ENCODE data around the gene TUBB4A.

The TUBB4A gene

DNA sequence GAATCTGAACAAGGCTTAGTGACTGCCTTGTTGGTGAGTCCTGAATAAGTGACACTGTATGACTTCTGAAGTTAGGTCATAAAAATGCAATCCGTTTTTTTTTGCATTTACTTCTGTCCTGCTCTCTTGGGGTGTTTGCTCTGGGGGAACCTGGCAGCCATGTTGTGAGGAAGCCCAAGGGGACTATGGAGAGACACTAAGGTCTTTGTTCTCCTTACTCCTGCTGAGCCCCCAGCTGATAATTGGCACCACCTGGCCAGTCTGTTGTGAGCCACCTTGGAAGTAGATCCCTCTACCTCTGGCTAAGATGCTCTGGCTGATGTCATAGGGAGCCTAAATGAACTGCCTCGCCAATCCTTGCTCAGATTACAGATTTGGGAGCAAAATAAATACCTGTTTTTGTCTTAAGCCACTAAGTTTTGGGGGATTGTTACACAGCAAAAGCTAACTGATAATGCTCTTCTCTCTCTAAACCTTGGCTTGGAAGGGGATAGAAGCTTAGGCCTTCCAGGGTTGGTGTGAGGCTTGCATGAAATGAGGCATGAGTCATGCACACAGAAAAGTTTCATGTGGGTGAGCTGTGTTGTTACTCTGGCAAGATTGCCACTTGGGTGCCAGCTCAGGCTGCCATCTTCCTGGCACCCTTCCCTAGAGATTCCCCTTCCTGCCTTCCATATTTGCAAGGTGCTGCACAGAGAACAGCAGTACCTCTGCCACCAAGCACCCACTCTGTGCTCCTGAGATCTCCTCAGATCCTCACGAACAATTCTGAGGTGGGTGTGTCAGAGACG is 10.1 kb downstream of the TUBB4A start:
- no peak for DNase-seq

DNA sequence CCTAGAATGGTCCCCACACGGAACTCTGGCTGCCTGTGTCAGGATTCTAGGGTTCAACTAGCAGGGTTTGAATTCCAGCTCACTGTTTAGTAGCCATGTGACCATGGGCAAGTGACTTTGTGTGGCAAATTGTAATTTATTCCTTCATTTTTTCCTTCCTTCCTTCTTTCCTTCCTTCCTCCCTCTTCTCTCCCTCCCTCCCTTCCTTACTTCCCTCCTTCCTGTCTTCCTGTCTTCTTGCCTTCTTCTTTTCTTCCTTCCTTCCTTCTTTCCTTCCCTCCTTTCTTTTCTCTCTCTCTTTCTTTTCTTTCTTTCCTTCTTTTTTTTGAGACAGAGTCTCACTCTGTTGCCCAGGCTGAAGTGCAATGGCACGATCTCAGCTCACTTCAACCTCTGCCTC is 12.0 kb downstream of the TUBB4A start:
- DNase-seq = no peak

DNA sequence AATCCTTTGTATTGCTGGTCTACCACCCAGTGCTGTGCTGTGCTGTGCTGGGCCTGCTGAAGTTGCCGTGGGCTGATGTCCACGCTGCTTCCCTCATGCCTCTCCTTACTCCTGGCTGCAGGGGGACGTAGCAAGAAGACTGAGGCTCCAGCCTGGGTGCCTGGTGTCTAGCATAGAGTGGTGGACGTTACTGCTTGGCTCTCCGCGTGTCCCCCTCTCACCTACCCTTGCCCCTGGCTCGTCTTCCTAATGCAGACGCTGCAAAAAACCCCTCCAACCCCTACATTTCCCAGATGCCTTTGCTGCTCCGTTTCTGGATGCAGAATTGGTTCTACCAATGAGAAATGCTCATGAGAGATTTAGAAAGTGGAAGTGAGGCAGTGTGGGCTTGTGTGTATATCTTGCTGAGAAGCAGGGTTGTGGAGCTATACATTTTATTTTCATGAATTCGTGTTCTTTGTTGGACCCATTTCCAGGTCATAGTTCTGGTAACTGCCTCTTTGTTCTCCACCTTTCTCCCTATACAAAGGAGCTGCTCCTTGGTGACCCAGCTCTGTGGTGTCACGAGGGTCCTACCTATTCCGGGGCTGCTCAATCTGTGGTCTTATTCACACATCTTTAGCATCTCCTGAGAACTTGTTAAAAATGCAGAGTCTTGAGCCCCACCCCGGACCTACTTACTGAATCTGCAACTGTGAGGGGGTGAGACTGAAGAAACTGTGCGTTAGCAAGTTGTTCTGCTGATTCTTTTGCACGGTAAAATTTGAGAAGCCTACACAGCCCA is 12.6 kb downstream of the TUBB4A start:
- no peak for DNase-seq

DNA sequence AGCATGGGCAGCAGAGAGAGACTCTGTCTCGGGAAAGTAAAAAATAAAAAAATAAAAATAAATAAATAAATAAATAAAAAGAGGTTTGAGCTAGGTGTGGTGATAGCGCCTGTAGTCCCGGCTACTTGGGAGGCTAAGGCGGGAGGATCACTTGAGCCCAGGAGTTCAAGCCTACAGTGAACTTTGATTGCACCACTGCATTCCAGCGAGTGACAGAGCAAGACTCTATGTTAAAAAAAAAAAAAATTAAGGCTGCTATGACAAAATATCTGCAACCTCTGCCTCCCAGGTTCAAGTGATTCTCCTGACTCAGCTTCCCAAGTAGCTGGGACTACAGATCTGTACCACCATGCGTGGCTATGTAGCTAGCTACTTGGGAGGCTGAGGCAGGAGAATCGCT is 17.3 kb downstream of the TUBB4A start:
- no peak for DNase-seq

DNA sequence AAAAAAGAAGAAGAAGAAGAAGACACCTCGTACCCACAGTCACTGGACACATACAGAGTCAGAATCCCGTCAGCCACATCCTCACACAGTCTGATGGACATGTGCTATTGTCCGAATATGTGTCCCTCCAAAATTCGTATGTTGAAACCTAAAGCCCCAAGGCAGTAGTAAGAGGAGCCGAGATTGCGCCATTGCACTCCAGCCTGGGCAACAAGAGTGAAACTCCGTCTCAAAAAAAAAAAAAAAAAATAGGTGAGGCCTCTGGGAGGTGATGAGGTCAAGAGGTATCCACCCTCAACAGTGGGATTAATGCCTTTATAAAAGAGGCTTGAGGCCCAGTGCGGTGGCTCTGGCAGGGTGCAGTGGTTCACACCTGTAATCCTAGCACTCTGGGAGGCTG is 17.9 kb downstream of the TUBB4A start:
- DNase-seq = no peak

DNA sequence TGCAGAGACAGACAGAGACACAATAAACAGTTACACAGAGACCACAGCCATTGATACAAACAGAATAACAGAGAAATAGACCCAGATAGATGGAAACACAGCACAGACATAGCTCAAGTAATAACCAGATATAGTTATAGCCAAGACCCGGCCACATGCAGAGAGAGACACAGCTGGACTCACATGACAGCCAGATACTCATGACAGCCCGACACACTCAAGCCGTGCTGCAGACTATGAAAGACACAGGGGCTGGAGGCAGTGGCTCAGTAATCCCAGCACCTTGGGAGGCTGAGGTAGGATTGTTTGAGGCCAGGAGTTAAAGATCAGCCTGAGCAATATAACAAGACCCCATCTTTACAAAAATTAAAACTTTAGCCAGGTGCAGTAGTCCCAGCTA is 18.9 kb downstream of the TUBB4A start:
- no peak for DNase-seq

DNA sequence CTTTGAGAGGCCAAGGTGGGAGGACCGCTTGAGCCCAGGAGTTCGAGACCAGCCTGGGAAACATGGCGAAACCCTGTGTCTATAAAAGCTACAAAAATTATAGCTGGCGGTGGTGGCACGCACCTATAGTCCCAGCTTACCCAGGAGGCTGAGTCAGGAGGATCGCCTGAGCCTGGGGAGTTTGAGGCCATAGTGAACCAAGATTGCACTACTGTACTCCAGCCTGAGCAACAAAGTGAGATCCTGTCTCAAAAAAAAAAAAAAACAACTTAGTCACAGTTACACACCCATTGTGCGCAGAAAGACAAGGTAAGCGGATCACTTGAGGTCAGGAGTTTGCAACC is 19.8 kb downstream of the TUBB4A start:
- no peak for DNase-seq

DNA sequence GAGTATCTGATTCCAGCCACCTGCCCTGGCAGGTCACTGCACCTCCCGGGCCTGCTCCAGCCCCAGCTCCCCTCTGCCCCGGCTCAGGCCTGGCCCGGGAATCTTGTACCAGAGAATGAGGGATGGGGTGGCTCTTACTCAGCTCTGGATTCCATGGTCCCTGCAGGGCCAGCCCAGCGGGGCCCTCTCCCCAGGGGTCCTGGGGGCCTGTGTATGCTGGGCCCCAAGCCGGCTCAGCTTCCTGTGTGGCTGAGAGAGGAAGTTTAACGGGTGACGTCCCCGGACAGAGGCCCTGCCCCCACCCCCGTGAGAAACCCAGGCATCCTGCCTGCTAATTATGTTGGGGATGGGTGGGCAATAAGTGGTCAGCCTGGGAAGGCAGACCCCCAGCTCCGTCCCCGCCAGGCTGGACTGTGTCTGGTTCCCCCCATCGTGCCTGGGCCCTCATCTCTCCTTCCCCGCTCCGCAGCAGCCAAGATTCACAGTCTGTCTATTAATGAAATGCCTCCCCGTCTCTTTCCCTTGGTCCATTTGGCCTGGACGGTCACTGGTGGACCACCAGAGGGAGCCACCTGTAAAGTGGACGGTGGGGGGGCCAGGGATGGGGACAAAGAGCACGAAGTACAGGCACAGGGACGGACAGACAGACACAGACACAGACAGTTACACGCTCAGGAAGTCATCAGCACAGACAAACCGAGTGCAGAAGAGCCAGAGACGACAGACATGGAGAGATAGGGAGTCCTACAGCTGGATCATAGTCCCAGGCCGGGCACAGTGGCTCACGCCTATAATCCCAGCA is 20.4 kb downstream of the TUBB4A start, which contains the start of gene DENND1C:
DENND1C (minus strand) TSS at position 247 of the 802 bp plus-strand sequence; CDS start at position 155, 92 bp downstream.
- DNase-seq = peak; percentile 60

DNA sequence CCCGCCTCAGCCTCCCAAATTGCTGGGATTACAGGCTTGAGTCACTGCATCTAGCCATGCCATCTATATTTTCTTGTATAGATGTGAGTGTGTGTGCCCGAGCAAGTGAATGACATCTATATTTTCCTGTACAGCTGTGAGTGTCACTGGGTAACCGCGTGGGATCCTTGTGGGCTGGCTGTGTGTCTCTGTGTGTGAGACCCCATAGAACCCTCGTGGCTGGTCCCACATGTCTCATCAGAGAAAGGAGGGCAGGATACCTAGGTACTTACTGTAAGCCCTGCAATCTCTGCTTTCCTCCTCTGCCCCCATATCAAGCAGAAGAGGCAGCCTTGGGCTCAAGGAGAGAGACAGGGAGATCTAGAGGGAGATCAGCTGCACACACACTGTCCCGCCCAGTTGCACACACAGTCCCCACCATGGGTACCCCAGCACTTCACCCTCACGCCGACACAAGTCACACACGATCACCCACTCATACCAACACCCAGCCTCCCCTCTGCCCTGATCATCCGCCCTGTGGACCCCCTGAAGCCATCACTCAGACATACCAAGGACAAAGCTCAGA is 21.2 kb downstream of the TUBB4A start:
- no peak for DNase-seq

DNA sequence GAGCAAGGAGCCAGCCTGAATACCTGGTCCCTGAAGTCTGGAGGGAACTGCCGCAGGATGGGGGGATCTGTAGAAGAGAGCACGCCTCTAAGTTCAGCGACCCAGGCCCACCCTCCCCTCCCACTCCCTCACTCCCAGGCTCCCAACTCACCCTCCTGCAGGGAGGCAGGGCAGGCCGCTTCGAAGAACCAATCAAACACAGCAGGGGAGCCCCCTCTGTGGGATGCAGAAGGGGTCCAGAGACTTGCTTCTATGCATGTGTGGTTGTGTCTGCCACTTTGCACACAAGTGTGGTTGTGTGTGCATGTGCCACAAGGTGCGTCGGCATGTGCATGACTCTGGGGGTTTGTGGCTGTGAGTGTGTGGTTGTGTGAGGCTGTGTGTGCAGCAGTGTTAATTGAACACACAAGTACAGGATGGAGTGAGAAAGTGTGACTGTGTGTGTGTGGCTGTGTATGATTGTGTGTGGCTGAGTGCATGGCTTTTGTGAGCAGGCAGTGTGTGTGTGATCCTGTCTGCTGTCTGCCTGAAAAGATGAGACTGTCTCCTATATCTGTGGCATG is 22.2 kb downstream of the TUBB4A start:
- DNase-seq = no peak

DNA sequence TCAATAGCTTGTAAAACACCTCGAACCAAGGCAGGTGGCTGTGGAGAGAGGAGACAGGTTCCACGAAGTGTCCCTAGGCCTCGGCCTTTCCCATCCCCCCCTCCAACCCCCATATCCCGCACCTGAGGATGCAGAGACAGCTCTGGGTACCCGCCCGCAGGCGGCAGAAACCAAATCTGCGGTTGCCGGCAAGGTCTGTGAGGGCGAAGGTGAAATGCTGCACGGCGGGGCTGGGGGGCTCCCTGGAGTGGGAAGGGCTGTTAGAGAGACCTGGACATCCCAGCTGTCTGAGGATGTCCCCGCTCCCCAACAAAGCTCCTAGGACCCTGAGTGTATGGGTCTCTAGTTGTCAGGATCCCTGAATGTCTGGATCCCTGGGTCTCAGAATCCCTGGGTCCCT is 23.3 kb downstream of the TUBB4A start:
- no peak for DNase-seq

DNA sequence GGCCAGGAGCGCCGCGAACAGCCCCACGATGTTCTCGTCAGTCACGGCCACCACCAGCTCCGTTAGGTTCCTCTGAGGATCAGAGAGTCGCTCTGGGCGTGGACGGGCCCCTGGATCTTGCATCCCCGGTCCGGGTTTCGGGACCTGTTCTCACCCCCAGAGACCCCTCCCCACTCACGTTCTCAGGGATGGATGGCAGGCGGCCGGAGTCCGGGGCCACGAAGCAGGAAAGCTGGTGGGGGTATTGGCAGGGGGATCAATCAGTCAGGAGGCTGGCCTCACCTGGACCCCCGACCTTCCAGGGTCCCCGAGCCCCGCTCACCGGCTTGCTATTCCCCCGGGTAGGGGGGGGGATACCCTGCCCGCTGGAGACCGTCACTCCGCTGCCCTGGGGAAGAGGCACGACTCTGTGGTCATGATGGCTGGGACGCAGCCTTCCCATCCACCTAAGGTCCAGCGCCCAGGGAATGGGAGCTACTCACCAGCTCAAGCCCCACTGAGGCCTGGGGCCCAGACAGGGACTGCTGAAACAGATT is 25.1 kb downstream of the TUBB4A start:
- no peak for DNase-seq

DNA sequence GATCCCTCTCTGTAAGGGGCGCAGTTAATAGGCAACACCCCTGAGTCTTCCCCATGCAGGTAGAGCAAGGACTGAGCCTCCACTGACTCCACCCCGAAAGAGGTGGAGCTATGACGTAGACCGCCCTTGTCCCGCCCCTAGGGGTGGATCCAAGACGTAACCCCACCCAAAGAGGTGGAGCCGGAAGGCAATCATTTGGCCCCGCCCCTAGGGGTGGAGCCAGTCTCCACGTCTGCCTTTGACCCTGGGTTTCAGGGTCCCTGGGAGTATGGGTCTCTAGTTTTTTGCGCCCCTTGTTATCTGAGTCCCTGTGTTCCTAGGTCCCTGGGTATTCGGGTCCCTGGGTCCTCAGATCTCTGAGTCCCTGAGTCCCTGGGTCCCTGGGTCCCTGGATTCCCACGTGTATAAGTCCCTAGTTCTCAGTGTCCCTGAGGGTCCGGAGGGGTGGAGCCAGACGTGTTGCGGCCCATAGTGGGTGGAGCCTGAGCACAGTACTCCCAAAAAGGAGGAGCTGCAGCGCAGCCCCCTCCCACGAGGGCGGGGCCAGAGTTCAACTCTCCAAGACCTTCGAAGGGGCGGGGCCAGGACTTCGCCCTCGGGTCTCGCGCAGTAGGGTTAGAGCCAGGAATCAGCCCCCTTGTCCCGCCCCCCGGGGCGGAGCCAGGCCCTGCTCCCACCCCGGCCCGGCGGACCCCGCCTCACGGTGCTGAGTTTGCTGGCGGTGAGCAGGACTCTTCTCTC is 25.8 kb downstream of the TUBB4A start:
- DNase-seq = no peak

DNA sequence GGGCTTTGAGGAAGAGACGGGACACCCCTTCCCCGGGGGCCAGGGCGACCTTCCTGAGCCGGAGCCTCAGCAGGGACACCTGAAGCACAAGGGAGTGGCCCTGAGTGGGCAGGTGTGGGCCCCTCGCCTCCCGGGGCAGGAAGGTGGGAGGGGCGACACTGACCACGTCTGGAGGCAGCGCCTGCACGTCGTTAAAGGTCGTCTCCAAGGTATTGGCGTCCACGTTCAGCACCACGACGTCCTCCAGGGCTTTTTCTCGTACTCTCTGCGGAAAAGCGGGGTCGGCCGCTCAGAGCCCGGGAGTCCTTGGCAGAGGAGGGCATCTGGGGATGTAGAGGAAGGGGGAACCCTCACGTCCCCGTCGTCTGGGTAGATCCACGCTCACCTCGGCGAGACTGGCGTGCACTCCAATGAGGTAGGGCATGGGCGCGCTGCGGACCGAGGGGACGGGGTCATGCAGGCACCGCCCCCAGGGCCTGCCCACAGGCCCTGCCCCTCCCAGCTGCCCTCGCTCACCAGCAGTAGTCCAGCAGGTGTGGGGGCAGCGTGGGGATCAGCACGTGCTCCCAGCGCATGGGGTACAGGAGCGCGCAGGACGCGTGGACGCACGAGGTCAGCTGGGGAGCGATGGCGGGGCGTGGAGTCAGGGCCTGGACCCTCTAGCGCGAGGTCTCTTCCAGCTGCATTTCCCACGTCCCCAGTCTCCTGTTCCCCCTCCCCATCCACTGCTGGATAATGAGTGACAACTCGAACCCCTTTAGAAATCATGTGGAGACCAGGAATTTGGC is 26.6 kb downstream of the TUBB4A start:
- no peak for DNase-seq

DNA sequence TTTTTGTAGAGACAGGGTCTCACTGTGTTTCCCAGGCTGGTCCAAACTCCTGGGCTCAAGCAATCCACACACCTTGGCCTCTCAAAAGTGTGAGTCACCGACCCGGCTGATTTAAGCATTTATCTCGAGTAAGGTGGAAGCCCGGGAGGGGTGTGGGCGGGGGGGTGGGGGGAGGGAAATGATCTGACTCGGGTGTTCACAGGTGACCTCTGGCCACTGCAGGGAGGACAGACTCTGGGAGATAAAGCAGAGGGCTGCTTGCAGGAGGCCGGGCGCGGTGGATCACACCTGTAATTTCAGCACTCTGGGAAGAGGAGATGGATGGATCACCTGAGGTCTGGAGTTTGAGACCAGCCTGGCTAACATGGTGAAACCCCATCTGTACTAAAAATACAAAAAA is 28.5 kb downstream of the TUBB4A start:
- no peak for DNase-seq

DNA sequence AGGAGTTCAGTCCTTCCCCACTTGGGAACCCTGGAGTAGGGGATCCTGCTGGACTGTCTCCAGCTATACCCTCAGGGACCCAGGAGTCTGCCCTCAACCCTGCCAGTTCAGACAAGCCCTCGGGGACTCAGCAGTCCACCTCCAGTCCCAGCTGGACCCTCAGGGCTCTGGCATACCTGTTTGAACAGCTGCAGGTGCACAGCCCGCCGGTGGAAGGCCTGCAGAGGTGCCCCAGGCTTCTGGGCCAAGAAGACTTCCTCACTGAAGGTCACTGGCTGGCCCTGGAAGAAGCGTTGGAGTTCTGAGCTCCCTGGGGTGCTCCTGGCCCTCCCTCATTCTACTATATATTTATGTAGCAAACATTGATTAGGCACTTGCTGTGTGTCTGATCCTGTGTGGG is 29.4 kb downstream of the TUBB4A start:
- no peak for DNase-seq

DNA sequence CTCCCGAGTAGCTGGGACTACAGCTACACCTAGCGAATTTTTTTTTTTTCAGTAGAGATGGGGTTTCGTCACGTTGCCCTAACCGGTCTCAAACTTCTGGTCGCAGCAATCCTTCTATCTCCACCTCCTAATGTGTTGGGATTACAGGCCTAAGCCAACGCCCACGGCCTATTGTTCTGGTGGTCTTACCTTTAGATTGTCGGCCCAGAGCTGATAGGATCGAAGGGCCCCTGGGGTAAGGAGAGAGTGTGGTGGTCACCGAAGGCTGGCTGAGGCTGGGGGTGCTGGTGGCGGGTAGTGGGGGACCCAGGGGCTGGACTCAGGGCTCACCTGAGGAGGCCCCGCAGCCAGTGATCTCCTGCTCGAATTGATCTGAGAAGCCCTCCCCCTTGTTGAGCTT is 31.0 kb downstream of the TUBB4A start:
- no peak for DNase-seq

DNA sequence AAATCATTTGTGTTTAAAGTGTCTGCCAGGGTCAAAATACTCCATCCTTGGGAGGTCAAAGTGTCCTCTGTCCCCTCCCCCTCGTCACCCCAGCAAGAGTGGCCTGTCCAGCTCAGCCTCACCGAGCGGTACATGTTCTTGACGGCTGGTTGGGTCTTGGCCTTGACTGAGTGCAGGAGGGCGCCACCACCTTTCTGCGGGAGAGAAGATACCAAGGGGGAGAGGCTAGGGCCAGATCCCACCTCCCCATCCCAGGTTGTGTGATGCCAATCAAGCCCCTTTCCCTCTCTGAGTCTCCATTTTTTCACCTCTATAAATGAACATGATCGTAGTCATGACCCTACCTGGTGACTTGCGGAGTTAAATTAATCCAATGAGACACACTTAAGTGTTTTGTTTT is 31.9 kb downstream of the TUBB4A start:
- no peak for DNase-seq

DNA sequence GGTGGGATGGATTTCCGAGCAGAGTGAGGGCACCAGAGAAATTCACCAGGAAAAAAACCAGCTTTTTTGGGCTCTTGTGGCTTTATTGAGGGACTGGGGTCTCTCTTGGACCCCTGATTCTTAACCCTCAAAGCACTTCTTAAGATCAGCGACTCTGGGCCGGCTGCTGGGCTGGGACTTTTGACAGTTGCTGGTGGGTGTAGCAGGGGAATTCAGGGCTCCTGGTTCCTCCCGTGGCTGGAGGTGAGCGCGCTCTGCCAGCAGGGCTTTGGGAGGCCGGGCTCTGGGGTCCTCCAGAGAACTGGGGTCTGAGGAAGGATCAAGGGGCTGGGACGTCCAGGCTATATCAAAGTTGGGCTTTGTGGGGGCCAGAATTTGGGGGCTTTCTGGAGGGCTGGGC is 34.7 kb downstream of the TUBB4A start:
- no peak for DNase-seq

DNA sequence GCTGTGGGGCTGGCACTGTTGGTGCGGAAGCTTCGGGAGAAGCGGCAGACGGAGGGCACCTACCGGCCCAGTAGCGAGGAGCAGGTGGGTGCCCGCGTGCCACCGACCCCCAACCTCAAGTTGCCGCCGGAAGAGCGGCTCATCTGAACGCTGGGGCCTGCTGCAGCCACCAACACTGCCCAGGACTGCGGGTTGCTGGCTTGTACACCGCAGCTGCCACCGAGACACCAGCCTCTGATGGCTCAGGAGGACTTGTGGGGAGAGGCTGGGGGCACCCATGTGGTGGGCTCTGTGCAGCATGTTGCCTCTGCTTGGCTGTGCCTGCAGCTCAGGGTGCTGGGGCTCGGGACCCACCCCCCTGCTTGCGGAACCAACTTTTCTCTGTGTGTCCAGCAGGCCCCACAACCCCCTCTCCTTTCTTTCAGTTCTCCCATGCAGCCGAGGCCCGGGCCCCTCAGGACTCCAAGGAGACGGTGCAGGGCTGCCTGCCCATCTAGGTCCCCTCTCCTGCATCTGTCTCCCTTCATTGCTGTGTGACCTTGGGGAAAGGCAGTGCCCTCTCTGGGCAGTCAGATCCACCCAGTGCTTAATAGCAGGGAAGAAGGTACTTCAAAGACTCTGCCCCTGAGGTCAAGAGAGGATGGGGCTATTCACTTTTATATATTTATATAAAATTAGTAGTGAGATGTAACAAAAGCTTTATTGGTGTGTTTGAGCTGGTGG is 35.4 kb downstream of the TUBB4A start:
- DNase-seq = no peak
